Smooth muscle cell of the brain vasculature (primary cell): Measurements from ENCODE around the gene TSFM.

Source experiments
- DNase-seq: peaks from one replicate; pipeline ENCODE4 v3.0.0-alpha.2; 2012; ENCODE audit warnings: low read depth, low spot score

The TSFM gene

DNA sequence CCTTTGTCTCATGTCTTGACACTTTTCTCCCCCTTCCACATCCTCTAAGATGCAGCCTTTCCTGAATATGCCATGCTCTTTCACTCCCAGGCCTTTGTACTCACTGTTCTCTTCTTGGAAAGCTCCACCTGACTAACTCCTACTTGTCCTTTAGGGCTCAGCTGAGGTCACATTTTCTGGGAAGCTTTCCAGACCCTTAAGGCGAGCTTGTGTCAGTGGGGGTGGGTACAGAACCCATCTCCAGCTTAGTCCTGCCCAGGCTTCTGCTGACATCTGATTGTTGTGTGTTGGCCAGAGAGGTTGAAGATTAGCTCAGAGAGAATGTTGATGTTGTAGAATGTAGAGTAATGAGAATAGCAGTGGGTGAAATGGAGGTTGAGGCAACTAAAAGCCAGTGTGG is 2.9 kb upstream of the TSFM start:
- no peak for DNase-seq

DNA sequence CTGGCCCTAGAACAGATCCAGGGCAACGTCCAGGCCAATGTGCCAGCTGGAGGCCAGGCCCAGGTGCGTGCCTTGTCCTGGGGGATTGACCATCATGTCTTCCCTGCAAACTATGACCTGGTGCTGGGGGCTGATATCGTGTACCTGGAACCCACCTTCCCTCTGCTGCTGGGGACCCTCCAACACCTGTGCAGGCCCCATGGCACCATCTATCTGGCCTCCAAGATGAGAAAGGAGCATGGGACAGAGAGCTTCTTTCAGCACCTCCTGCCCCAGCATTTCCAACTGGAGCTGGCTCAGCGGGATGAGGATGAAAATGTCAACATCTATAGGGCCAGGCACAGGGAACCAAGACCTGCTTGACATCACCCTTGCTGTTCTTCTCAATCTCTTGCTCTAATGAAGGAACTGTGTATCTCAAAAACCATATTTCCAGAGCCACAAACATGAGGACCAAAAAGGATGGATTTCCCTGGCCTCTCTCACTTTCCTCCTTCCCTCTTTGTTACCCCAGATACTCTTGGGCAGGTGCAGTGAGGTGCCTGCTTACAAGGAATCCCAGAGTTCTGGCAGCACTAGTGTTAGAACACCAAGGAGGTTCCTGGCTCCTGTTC is 2.2 kb upstream of the TSFM start:
- DNase-seq, result no peak

DNA sequence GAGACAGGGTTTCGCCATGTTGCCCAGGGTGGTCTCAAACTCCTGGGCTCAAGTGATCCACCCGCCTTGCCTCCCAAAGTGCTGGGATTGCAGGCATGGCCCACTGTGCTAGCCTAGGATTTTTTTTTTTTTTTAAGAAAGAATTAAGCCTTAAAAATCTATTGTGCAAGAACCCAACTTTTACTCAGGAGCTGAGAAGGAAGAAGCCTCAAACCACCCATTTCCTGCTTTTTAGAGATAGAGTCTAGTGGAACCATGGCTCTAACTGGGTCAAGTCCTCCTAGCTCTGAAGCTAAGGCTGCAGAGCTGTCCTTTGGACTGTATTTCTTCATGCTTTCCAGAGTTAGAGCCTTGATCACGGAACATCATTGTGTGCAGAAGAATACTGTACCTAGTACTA is 1.3 kb upstream of the TSFM start:
- DNase-seq, result no peak

DNA sequence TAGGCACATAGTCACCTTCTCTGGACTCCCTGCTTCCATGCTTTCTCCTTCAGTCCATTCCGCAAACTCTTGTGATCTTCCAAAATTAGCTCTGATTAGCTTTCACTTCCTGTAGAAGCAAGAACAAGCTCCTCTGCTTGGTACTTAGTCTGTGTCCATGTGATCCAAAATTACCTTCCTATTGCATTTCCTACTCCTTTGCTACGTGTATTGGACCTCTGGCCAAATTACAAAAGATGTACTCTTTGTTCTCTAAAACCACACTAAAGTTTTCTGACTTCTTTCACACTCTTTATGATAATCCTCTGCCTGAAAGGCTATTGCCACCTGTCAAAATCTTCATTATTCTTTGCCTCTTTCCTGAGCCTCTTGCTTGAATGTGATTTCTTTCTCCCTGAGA is 786 bp upstream of the TSFM start:
- DNase-seq, result no peak

DNA sequence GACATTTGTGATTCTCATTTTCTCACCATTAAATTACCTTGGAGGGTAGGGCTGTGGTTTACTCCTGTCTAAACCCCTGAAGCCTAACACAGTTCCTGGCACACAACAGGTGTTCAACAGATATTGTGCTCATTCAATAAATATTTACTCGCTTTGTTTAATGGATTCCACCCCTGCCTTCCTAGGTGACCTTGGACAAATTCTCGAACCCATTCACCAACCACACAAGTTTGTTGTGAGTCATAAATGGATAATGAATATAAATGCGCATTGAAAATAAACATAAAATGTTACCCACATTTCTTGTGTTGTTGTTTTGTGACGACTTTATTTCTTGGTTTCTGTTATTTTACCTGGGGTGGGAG is 362 bp upstream of the TSFM start:
- DNase-seq, result no peak

DNA sequence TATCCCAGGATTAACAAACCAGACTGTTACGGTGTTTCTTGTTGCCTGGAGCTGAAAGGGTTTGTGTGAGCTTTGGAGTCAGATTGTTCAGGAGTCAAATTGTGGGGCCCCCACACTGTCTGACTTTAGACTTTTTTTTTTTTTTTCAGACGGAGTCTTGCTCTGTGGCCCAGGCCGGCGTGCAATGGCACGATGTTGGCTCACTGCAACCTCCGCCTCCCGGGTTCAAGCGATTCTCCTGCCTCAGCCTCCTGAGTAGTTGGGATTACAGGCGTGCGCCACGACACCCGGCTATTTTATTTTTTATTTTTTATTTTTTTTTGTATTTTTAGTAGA is 847 bp downstream of the TSFM start:
- no peak for DNase-seq

DNA sequence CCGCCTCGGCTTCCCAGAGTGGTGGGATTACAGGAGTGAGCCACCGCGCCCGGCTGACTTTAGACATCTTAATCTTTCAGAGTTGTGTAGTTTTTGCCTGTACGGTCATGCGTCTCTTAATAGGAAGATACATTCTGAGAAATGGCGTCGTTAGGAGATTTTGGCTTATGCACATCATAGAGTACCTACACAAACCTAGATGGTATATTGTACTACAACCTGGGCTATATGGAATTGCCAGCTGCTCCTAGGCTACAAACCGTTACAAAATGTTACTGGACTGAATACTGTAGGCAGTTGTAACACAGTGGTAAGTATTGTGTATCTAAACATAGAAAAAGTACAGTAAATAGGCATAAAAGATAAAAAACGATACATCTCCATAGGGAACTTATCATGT is 1.3 kb downstream of the TSFM start:
- DNase-seq, result no peak

DNA sequence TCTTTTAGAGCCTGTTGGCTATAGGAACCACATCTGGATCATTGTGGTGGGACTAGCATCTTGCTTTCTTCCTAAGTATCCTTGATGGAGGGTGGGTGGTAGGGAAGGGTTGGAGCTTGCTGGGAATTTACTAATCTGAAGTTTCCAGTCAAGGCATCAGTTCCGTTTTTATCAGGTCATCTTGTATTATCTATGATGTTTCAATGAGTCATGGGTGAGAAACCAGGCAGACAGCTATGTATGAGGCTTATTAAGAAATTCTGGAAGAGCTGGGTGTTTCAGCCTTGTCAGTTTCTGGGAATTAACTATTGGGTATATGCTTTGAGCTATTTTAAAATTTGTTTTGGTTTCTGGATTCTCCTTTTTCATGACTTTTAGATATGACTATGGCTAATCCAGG is 11.3 kb downstream of the TSFM start:
- no peak for DNase-seq

DNA sequence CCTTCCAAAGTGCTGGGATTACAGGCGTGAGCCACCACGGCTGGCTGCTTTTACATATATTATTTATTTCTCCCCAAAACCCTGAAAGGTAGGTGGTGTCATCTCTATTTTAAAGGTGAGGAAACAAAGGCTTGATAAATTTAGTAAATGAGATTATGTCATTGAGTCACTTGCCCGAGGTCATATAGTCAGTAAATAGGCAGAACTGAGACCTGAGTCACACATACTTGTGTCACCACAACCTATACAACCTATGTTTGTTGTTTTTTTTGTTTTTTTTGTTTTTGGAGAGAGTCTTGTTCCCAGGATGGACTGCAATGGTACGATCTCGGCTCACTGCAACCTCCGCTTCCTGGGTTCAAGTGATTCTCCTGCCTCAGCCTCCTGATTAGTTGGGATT is 12.8 kb downstream of the TSFM start:
- no peak for DNase-seq

DNA sequence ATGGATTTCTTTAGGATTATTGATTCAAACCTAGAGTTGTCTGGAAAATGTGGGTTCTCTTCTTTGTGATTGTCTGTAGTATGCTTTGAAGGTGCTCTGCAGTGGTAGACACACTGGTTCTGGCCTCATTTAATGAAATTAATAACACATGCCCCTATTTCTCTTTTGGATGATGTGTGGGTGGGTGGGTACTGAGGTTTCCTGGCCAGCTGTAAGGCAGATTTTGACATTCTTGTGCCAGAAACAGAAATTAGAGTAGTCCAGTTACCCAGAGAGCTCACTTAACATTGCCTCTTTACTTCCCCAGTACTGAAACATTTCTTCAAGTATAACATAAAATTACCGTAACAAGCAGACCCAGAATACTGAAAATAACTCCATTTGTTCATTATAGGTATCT is 14.4 kb downstream of the TSFM start:
- DNase-seq, result no peak

DNA sequence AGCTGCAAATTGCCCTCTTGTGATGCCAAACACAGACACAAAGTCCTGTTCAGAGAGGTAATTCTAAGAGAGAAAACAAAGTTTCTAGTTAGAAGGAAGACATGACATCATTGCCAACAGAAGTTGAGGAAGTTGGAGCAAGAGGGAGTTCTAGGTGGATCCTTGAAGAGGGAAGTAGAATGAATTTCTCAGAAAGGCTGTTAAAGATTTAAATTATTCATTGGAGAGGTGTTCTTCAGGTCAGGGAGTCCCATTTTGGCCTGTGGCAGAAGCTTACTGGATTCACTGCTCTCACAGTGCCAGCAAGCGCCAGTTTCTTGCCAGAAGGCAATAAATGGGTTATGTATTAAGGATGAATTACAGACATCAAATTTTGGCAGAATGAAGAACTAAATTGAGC is 15.3 kb downstream of the TSFM start:
- DNase-seq, result no peak

DNA sequence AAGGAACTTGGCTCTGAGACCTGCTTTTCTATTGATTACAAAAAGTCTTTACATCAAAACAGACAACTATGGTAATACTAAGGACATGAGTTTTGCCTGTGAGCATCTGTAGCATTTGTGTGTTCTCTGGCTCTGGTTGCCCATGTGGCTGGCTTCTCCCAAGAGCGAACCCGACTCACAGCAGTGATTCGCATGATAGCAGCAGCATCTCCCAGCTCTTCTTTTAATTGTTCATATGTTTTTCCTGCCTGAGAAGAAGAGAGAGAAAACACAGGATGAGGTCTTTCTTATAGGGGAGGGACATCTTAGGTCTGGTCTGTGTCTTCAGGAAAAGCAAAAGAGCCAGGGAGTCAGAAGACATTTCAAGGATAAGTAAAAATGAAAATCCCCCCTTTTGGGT is 18.4 kb downstream of the TSFM start:
- DNase-seq, result no peak

DNA sequence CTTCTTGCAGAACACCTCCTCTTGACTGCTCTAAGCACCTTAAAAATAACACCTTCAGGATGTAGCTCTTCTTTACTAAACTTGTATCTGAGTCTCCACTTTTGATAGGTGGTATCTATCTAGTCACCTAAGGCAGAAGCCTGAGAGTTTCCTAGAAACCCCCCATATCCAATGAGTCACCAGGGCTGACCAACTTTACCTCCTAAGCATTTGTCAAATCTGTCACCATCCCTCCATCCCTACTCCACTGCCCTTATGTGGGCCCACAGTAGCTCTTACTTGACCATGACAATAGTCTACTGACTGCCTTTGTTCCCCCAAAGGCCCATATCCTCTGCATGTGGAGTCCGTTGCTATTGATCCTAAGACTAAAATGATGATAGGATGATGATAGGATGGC is 20.0 kb downstream of the TSFM start:
- no peak for DNase-seq

DNA sequence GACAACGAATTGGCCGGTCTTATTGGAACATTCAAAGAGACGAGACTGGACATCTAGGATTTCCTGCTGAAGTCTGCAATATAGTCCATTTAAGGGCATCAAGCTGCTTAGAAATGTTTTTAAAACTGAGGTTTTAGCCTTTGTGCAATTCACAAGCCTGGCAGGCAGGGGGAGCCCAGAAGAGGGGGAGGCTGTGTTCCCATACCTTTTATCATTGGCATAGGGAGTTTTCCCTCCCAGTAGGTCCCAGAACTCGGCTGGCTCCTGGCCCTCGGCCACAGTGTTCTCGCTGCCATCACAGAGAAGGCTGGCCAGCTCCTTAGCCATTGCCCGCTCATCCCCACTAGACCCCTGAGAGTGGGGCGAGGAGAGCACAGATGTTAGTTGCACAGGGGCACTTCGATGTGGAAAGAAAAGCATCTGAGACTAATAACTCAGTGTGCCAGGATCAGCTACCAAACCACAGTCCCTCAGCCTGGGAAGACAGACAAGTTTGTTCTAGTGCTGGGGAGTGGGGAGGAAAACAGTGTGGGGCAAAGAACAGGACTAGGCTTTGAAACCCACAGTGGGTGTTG is 20.8 kb downstream of the TSFM start:
- peak; percentile 31 for DNase-seq

DNA sequence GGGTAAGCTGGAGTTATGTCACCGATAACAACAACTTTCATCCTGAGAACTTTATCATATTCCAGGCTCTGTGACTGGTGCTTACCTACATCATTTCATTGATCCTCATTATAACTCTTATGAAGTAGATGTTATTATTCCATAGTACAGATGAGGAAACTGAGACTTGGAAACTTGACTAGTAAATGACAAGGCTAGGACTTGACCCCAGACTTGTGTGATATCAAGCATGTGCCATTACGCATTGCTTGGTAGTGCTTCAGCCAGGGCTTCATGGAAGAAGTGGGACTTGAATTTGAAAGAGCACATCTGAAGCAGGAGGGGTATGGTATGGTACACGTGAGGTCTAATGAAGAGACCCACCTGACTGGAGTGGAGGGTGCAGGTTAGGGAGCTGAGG is 24.1 kb downstream of the TSFM start:
- no peak for DNase-seq

DNA sequence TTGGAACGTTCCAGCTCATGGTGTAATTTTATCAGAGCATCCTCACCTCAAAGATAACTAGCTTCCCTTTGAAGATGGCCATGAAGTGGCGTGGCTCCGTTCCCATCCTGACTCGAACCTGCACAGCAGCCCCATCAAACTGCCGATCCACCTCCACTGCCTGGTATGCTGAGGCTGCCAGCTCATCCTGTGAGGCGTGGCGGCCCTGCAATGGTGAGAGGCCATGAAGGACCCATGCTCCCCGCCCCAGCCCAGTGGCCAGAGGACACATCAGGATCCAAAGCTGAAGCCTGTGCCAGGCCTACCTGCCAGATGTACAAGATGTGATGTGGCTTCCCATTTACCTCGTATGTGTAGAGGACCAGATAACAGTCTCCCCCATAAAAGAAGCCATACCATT is 24.7 kb downstream of the TSFM start:
- no peak for DNase-seq

DNA sequence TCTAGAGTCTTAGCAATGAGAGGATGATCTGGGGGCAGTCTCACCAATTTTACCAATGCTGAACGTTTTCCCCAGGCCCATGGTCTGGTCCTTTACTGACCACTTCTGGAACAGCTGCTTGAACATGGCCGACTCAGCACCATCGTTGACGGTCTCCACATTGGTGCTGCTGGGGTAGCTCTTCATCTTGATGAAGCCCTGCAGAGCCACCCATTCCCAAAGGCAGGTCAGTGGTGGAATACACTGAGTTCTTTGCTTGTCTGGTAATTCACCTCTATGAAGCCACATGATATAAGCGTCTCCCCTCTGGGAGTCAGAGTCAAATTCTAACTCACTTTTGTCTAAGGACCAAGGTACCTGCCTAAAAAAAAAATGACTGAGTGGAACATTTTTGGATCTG is 25.8 kb downstream of the TSFM start:
- no peak for DNase-seq

DNA sequence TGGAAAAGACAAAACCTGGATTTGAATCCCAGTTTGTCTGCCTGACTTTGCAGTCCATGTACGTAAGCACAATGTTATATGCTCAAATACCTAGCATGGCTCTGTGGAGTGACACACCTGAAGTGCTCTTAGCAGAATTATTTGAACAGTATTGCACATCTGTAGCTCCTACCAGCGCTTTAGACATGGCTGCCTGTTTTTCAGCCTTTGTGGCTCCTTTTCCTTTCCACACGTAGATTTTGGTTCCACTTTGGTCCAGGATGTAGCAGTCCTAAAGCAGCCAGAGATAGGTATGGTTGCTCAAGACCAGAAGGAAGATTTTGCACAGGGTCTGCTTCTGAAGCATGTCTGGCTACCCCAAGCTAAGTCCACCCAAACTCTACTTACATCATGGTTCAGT is 26.8 kb downstream of the TSFM start:
- DNase-seq, result no peak

DNA sequence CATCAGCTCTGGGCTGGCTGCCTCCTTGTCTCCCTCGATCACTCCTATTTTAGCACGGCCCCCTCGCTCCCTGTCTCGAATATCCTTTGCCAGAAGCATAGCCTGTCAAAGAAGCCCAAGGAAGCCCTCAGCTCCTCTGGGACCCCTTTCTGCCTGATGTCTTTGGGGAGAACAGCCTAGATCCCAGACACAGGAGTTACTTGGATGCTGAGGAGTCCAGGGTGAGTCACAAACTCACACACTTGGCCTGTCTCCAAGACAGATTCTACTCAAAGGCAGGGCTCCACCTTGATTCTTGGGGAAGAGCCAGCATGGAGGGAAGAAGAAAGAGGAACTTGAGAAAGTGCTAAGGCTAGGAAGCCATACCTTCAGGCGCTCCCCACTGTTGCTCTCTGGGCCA is 27.9 kb downstream of the TSFM start:
- DNase-seq, result no peak

DNA sequence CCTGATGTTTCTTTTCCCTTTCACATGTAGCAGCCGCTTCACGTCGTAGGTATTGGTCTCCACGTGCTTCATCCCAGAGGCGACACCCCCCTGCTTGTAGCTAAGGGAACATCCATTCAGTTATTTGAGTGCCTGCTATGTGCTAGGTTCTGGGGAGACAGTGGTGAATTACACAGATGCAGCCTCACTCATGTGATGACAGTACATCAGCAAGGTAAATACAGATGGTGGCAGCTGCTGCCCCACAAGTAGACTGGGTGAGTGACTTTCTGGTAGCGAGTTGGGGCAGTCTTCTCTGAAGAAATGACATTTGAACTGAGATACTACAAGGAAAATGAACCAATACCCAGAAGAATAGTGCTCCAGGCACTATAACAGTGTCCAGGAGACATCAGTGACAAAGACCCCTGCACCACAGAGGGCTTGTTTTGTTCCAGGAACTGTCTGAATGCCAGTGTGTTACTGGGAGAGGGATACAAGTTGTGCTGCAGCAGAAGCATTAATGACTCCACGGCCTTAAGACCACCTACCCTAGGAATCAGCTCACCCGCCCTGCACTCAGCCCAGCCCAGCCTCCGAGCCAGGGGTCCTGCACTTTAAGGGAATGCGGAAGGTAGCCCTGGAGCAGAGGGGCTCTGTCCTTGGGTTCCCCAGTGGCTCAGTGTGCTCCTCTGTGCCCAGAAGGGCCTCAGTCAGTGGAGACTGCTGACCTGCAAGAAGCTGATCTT is 28.6 kb downstream of the TSFM start:
- no peak for DNase-seq

DNA sequence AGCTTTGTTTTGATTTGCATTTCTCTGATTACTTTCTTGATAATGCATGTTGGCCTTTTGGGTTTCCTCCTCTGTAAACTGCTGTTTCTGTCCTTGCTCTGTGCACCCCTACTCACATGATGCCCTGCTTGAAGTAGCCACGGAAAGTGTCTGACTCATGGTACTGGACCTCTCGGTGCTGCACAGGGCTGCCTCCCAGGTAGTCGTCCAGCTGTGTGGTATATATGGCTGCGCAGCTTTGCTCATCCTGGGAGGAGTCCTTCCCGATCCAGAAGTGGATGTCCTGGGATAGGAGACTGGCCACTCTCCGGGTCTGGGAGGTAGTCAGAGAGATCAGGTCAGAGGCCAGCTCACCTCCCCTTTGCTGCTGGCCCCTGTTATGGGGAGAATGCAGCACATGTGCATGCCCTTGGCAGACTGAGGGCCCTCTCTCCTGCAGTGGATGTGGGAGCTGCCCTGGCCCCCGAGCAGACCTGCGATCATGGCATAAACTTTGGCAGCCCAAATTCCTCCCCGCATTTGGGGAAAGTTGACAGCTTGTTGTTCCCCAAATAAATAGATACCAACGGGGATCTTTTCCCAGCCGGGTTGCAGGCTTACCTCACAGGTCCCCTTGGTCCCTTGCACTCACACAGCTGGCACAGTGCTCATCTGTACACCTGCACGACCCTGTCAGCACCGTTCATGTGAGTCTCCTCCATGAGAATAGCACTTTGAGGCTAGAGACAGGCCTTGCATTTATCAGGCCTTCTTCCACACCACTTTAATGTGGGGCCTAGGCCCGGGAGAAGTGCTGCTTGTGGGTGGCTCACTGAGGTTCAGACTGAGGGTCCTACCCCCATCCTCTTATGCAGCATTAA is 30.8 kb downstream of the TSFM start:
- no peak for DNase-seq

DNA sequence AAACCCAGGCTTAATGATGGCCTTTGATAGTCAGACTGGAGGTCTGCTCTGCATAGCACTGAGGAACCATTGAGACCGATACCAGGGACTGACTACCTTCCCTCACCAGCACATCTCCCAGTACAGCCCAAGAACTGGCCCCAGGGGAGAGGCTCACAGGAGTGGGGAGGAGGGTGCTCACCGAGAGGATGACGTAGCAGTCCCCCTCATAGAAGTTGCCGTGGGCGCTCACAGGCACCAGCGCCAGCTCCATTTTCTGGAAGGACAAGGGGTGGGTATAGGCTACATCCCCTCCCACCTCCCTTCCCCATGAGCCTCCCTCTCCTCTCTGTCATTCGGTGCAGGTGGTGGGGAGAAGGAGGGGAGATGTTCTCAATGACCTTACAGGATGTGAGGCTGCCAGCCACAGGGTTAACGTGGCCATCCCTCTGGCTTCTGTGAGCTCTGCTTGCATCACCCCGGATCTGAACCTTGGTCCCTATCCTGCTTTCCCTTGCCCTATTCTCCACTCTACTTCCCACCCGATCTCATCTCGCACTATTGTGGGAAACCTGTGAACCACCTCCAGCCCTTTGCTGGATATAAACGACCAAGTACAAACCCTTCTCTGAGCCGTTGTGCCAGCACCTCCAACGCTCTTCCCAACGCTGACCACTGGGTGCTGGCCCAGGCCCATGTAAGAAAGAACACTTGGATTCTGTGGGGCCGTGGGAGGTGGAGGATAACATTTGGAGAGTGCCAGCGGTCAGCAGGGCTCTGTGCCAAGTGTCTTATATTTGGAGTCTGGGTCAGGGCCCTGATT is 31.6 kb downstream of the TSFM start:
- no peak for DNase-seq
